Lower leg skin (tissue), 3 donors: Measurements from ENCODE around the gene BACH1.

ENCODE experiments used
- POLR2A ChIP-seq, 2 donors: fragments of 450-650 bp; IDR thresholded peaks; one replicate each; pipeline ENCODE4 v1.6.1; 2016 to 2017; ENCODE audit warnings: antibody characterized with exemption in 2 of 2, mild to moderate bottlenecking in 1 of 2, moderate library complexity in 1 of 2
- TF ChIP-seq, protein P1 (sequence below), 3 donors: fragments of 450-650 bp; IDR thresholded peaks; one replicate each; pipeline ENCODE4 v1.5.1; 2016; ENCODE audit warnings: antibody characterized with exemption in 3 of 3, mild to moderate bottlenecking in 3 of 3, moderate library complexity in 2 of 3

DNA sequence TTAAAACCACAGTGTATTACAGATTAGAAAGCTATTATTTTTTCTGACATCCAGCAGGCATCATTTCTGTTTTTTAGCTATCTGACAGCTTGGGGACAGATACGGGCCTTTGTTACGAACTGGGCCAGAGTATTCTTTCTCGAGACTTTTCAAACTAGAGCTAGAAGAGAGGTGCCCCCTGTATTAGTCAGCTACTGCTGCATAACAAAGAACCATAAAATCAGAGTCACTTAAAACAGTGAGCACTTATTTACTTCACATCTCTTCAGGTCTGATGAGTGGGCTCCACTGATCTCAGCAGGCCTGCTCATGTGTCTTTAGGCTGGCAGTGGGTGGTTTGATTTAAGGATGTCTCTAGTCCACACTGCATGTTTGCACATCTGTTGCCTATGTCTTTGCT lies 67.8 kb downstream of the BACH1 start:
- TF ChIP-seq, protein P1, sequence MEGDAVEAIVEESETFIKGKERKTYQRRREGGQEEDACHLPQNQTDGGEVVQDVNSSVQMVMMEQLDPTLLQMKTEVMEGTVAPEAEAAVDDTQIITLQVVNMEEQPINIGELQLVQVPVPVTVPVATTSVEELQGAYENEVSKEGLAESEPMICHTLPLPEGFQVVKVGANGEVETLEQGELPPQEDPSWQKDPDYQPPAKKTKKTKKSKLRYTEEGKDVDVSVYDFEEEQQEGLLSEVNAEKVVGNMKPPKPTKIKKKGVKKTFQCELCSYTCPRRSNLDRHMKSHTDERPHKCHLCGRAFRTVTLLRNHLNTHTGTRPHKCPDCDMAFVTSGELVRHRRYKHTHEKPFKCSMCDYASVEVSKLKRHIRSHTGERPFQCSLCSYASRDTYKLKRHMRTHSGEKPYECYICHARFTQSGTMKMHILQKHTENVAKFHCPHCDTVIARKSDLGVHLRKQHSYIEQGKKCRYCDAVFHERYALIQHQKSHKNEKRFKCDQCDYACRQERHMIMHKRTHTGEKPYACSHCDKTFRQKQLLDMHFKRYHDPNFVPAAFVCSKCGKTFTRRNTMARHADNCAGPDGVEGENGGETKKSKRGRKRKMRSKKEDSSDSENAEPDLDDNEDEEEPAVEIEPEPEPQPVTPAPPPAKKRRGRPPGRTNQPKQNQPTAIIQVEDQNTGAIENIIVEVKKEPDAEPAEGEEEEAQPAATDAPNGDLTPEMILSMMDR (IDR thresholded peaks at IDR 0.05) = no peak
- no peak for TF ChIP-seq POLR2A (IDR thresholded peaks at IDR 0.05)
